Fibroblast of skin of scalp (primary cell): ENCODE measurements around the gene MRPL52.
"Not testable (repeated sequence)": the region's sequence is repeated elsewhere in the genome, so short reads cannot be mapped to it uniquely, and the experiment has no call there.

Source experiments
- DNase-seq: peaks from one replicate; pipeline ENCODE4 v3.0.0-alpha.2; 2013

The MRPL52 gene

DNA sequence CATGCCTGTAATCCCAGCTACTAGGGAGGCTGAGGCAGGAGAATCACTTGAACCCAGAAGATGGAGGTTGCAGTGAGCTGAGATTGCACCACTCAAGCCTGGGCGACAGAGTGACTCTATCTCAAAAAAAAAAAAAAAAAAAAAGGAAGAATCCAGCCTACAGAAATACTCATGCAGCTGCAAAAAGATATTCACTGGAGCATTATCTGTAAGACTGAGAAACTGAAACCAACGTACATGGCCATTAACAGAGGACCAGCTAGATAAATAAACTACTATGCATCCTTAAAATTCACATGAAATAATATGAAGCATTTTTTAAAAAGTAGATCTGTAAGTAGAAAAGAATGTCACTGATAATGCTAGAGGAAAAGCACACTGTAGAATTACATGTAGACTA is 18.0 kb upstream of the MRPL52 start:
- DNase-seq = no peak

DNA sequence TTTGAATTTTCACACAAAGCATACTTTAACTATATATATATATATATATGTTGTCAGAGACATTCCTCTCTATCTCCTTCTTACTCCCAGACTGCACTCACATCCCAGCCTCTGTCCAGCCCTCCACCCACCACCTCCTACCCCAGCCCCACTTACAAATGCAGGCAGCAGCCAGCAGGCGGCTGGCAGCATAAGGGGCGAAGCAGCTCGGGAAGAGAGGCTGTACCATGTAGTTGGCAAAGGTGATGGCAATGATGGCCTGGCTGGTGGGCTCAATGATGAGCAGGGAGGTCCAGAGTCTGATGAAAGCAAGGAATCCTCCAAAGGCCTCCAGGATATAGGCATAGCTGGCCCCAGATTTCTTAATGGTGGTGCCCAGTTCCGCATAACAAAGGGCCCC is 16.9 kb upstream of the MRPL52 start:
- no peak for DNase-seq

DNA sequence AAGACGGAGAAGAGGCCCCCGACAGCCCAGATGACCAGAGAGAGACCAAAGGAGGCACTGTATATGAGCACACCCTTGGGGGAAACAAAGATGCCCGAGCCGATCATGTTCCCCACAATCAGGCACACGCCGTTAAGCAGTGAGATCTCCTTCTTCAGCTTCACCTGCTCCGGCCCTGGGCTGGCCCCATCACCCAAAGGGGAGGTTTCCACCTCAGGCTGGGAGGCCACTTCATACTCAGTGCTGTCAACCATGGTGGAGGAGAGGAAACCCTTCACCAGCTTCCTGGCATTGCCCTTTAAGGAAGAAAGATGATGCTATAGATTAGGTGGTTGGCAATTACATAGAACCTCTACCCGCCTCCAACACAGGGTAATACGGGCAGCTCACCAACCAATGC is 16.5 kb upstream of the MRPL52 start:
- no peak for DNase-seq

DNA sequence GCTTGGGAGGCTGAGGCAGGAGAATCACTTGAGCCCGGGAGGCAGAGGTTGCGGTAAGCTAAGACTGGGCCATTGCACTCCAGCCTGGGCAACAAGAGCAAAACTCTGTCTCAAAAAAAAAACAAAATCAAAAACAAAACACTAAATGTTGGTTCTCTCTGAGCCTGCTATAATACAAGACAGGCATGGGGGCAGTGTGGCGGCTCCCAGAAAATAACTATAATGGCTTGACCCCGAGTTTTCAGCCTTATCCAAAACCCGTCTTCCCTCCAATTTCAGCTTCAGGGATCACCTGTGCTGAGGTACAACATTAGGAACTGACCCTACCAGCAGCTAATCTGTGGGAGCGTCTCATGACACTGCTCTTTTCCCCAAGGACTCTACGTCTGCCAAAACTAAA is 15.3 kb upstream of the MRPL52 start:
- DNase-seq = no peak

DNA sequence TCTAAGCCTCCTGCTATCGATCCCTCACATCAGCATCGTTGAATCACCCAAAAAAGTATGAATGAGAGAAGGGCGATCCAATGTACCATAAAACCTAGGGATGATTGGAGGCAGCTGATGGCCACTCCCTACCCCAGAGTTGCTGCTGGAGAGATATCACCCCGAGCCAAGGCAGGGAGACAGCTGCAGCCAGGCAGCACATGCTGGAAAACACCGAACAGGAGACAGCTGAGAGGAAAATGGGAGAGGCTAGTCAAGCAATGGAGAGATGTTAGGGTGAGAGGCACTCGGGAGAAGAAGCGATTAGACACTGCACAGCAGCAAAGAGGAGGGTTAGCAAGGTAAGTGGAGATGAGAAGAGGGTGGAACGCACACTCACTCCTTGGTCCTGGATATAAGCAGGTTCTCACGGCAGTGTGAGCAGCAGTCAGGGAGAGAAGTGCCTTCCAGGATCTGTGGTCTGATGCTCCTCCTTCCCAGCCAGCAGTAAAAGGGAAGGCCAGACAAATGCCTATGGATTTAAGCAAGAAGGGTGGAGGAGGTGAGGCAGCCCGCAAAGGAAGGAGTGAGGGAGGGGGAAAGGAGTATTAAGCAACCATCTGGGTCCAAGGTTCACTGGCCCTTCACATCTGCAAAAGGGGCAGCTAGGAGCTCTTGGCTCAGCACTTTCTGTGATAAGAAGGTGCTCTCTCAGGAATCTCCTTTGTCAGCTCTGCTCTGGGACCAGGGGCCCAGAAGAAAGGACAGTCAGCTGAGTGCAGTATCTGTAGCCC is 14.6 kb upstream of the MRPL52 start, which contains the start of gene SLC7A7:
Gene SLC7A7, minus strand, starts transcription at position 495 of the 773 bp plus-strand sequence. CDS start 2,037 bp downstream, outside the sequence.
- DNase-seq = no peak

DNA sequence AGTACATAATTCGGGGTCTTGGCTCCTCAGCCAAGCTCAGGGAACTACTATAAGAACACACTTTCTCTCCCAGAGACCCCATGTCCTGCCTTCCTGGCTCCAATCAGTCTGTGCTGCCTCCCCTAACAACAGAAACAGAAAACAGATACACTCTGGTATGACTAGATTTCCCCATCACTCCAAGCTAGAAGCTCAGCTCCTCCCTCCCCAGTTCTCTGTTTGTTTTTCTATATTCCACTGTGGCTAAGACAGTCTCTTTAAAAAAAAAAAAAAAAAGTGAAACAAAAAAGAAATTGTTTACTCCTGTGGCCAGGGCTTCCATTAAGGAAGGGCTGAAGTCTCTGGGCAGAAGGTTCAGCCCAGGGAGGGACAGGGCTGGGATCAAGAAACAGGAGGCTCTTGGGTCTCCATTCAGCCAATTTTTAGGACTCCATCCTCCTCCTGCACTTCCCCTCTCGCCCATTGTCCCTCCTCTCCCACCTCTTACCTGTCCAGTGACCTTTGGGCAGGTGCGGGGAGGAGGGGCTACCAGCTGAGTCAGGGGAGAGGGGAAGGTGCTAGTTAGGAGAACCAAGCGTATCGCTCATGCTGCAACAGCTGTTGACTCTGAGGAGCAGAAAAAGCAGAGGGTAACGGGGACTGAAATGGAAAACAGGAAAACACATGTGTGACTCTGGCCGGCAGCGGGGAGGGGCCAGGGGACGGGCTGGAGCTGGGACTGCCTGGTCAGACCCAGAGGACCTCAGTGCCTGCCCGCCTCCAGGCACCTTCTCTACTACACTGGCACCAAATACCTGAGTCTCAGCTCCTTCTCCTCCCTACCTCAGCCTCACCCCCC is 10.3 kb upstream of the MRPL52 start:
- peak; percentile 55 for DNase-seq

DNA sequence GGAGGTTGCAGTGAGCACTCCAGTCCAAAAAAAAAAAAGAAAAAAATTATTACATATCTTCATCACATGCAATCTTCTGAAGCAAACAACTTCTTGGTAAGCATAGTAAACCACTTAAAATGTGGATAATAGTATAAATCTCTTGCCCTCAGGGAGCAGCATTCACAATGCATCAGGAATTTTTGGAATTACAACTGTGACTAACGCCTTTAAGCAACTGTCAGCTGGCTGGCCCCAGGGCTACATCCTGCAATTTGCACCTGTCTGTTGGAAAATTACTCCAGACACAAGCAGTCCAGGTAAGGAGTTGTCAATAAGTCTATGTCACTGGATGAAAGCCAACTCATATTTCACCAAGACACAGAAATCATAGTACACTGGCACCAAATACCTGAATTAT is 9.0 kb upstream of the MRPL52 start:
- peak; percentile 47 for DNase-seq

DNA sequence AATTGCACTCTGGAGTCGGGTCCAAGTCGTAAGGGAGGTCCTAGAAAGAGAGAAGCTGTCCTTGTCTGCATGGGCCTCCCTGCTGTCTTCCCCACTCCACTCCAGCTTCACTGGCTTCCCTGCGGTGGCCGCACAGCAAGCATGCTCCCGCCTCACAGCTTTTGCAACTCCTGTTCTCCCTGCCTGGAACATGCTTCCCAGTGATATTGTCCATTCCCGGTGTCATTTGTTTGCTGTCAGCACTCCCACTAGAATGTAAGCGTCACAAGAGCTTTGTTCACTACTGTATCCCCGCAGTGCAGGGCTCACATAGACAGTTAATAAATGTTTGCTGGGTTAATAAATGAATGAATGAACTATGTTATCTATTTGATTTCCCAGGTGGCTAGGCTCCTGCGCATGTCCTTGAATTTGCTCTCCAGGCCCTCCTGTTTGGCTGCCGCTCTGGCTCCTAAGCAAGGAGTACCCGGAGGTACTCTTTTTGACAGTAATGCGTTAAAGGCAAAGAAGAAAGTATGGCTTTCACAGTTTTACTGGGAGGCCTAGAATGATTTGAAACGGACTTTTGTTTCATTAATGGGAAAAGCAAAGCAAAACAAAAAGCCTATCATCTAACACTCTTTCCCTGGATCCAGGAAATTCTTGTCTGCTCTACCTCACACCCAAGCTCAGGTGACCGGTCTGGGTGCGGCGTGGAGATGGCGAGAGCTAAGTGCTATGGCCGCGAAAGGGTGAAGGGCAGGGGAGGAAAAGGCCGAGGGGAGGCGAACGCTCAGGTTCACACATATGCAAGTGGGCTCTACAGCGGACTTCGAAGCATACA is 8.3 kb upstream of the MRPL52 start:
- DNase-seq = no peak

DNA sequence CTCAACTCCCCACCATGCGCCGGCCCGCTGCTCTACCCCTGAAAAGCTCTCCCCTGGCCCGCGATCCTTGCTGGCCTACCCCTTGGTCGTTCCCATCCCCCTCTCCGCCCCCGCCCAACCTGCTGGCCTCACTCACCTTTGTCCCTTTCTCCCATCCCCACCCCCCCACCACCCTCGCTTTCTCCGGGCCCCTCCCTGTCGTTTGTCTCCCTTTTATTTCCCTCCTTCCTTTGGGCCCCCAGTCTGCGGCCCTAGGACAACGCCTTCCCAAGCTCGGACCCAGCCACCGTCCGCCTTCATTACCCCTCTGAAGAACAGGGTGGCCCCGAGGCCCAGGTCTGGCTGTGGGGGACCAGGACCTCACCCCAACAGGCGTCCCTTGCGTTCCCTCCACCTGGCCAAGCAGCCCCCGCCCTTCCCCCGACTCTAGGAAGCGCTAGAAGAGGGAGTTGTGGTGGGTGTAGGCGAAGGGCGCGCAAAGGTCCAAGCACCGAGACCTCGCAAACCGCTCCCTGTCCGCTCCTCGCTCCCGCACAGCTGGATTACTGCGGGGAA is 7.6 kb upstream of the MRPL52 start:
- no peak for DNase-seq

DNA sequence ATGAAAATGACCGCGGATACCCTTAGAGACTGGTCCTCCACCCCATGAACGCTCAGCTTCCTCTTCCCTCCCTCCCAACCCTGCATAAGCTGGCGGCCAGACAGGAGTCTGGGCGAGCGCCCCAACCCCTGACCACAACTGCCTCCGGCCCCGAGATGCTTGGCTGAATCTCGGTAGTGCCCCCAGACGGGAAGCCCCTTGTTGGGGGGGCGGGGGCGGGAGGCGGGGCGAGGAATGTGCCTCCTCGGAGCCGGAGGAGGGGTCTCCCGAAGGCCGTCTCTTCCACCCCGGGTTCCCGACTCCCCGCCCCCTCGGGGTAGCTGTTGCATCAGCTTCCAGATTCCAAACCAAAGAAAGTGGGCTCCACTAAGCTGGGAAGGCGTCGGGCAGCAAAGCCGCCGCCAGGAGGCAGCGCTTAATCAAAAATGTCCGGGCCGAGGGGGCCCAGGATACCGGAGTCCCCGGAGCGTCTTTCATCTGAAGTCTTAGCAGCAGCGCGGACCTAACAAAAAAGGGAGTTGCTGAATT is 7.1 kb upstream of the MRPL52 start:
- peak; percentile 94 for DNase-seq

DNA sequence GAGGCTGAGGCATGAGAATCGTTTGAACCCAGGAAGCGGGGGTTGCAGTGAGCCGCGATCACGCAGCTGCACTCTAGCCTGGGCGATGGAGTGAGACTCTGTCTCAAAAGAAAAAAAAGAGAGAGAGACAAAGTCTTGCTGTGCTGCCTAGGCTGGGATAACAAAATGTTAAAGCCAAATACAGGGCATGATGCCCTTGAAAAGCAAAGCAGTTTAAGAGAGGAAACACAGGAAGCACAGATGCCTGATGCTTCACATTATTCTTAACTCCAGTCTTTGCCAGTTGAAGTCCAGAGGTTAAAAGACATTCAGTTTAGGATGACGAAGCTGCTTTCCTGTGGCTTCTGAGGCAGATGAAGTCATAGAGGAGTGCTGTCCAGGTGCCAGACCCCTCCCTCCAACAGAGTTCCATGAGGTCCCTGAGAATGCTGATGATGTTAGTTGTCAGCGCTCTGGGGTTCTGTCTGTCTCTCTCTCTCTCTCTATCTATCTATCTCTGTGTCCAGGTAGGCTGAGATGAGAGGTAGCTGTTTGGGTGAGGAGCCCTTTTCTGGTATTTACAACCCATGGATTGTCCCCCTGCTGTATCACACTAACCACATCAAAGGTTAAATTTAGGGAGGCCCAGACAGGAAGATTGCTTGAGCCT is 4.9 kb upstream of the MRPL52 start:
- peak; percentile 84 for DNase-seq

DNA sequence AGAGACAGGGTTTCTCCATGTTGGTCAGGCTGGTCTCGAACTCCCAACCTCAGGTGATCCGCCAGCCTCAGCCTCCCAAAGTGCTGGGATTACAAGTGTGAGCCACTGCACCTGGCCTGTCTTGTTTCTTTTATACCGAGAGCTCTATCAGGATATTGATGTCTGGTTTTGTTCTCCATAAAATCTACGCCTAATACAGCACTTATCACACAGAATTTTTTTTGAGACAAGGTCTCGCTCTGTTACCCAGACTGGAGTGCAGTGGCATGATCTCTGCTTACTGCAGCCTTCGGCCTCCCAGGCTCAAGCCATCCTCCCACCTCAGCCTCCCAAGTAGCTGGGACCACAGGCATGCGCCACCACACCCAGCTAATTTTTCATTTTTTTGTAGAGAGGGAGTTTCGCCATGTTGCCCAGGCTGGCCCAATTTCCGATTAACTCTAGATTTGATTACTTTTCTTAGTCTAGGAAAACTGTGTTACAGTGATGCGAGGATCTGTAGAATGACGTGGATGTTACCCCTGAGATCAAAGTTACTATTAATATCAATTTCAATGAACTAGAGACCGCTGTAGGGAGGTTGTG is 519 bp upstream of the MRPL52 start:
- not testable (repeated sequence) for DNase-seq

DNA sequence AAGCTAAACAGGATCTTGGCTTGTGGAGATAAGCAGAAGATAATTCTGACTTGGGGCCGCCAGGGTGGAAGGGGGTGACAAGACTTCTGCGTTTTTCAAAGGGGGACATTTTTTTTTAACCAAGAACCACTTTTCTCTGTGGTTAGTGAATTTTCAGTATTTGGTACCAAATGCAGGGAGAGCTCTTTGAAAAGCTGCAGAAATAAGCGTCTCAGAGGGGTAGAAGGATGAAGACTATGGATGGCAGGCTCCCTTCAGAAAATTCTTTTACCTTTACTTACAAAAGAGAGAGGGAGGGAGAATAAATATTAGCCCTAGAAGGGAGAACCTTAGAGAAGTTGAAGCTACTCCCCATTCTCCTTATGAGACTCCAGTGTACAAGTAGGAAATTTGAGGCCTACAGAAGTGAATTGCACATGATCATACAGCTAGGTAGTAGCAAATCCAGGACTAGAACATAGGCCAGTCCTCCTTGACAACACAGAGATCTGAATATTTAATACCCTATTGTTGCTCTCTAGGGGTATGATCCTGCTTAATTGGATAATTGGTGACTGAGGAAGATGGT is 840 bp downstream of the MRPL52 start:
- DNase-seq = no peak

DNA sequence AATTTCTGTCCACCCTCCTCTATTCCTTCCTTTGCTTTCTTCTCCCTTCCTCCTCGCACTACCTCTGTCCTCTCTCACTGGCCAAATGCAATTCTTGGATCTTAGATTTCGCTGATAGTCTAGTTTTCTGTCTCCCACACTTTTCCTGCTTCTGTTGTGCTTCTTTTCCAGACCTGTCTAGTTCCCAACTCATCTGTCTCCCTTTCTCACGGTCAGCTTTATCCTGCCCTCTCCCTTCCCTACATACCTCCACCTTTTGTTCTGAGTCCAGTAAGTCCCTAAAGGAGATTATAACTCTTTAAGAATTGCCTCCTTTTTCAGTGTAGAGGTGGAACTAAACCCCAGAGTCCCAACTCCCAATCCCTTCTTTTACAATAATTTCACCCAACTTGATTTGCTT is 5.8 kb downstream of the MRPL52 start:
- DNase-seq = no peak

DNA sequence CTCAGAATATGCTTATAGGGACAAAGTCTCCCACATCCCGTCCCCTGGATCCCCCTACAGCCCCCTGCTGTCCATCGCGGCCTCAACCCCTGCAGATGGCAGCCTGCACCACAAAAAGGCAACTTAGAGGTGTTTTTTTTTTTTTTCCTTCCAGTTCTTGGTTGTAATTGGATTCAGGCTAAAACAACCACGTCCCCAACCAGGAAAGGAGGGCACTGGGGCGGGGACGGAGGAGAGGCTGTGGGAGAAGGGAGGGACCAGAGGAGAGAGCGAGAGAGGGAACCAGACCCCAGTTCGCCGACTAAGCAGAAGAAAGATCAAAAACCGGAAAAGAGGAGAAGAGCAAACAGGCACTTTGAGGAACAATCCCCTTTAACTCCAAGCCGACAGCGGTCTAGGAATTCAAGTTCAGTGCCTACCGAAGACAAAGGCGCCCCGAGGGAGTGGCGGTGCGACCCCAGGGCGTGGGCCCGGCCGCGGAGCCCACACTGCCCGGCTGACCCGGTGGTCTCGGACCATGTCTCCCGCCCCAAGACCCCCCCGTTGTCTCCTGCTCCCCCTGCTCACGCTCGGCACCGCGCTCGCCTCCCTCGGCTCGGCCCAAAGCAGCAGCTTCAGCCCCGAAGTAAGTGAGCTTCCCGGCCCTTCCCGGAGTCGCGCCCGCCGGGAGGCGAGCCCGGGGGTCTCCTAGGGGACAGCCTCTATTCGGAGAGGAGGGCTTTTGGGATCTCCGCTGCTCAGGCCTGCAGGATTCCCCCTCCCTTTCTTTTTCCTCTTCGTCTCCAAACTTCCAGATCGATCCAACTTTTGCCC is 6.8 kb downstream of the MRPL52 start, which contains the start of gene MMP14:
Gene MMP14, plus strand, starts transcription at position 285 of the 813 bp plus-strand sequence. Its CDS starts 233 bp downstream, at position 518.
- DNase-seq = peak; percentile 94

DNA sequence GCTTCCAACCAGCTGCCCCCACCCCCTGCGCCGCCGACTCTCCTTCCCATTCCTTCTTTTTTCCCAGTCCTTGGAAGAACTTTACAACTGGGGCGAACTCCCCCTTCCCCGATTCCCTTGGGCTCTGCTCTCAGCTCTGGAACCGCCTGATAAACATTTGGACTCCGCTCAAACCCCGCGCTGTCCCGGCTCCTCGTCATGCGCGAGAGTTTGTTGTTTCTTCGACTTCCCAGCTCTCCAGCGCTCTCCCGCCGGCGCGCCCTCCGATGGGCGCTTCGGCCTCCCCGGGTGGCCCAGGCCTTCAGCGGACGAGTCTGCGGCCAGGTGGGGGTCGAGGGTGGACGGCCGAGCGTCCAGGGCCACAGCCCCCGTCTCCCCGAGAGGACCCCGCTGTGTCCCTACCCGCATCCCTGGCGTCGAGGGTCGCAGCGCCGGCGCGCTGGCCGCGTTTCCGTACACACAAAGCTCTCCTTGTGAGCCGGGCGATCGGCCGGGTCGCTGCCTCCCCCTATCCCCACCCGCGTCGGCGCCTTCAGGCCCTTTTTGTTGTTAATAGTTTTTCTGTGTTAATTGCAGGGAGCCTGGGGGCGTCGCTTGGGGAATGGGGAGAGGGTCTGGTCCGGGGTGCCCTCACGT is 7.5 kb downstream of the MRPL52 start:
- peak; percentile 66 for DNase-seq

DNA sequence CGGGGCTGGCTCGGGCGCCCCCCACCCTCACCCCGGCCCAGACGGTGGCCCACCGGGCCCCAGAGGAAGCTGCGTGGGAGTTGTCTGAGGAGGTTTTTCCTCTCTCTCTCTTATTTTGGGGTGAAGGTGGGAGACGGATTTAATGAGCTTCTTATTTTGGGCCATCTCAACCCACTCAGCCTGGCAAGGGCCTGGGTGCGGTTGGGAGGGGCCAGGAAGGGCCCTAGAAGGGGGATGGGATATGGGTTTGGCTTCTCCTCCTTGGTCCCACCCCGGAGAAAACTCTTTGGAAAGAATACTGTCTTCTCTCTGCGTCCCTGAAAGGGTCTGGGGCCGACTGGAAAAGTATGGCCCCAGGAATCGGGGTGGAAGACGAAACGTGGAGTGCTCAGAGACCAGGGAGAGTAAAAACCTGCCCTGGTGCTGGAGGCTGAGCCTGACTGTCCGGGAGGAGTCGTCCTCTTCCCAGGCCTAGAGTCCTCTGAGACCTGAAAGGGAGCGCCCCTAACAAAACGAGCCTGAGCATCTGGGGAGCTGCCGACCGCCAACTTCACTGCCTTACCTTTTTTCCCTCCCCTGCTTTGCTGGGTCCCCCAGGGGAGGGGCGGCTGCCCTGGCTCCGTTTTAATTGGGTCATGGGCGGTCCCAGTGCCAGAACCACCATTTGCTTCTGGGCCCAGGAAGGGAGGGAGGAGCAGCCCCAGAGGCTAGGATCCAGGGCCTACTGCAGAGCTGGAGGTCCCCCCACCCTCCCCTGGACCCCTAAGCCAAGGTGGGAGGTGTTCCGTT is 8.3 kb downstream of the MRPL52 start:
- DNase-seq = peak; percentile 65

DNA sequence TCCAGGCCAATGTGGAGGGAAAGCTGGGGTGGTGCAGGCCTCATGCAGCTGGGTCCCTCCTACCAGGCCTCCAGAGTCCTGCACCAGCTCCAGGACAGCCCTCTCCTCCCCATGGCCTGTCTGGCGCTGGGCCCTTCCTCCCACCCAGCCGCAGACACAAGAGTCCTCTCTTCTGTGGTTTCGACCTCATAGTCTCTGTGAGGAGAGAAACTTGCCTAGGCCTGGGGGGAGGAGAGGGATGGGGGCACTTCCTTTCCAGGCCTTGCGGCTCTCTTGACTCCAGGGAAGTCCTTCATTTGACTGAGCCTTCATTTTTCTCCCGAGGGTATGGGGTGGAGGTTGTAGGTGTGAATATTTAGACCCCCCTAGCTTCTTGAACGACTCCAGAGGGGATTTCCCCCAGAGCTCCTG is 8.9 kb downstream of the MRPL52 start:
- DNase-seq = peak; percentile 86
